WTC11 (cell line): ENCODE data around the gene PNMA6E.

Source experiments
- ESRRA ChIP-seq: sonication (generic); formaldehyde crosslinking; IDR thresholded peaks from 2 replicates; pipeline ENCODE4 v1.8.1; 2022; ENCODE audit warnings: mild to moderate bottlenecking, missing genetic modification reagents, borderline replicate concordance
- FOXK1 ChIP-seq: sonication (generic); formaldehyde crosslinking; IDR thresholded peaks from 2 replicates; pipeline ENCODE4 v1.8.0; 2022; ENCODE audit warnings: mild to moderate bottlenecking, moderate library complexity, missing genetic modification reagents
- KAT7 ChIP-seq: sonication (generic); formaldehyde crosslinking; IDR thresholded peaks from 2 replicates; pipeline ENCODE4 v1.8.1; 2023; ENCODE audit warnings: missing genetic modification reagents, mild to moderate bottlenecking, borderline replicate concordance
- TP53 ChIP-seq: sonication (generic); formaldehyde crosslinking; IDR thresholded peaks from 2 replicates; pipeline ENCODE4 v1.8.1; 2023; ENCODE audit warnings: mild to moderate bottlenecking, missing genetic modification reagents
- TF ChIP-seq, protein P1 (sequence below): fragments of 200-600 bp; IDR thresholded peaks from 2 replicates; pipeline ENCODE4 v1.8.0; 2022; ENCODE audit warnings: antibody characterized with exemption
- TF ChIP-seq, protein P2 (sequence below): sonication (generic); formaldehyde crosslinking; IDR thresholded peaks from 2 replicates; pipeline ENCODE4 v1.8.1; 2023; ENCODE audit warnings: mild to moderate bottlenecking, missing genetic modification reagents, moderate library complexity

DNA sequence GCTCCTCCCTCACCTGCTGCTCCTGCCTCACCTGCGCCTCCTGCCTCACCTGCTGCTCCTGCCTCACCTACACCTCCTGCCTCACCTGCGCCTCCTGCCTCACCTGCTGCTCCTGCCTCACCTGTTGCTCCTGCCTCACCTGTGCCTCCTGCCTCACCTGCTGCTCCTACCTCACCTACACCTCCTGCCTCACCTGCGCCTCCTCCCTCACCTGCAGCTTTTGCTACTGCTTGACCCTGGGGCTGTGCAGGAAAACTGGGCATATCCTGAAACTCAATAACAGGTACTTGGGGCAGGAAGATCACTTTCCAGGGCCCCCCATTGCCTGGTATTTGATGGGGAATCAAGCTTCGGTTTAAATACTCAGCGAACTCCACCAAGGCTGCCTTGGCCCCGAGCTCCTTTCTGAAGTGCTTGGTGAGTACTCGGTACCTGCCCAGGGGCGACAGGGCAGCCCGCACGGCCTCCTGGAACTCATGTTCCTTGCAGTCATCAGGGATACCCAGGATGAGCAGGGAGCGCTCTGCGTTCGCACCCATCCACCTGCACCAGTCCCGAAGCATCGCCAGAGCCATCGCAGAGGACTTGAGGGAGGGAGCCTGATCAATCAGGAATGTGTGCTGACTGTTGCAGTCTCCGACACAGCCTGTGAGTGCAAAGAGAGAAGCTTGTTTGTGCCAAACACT is 2.7 kb downstream of the PNMA6E start:
- TF ChIP-seq TP53 (CRISPR knock-in tag) (no peak), ESRRA (no peak), KAT7 (no peak), FOXK1 (no peak)
- TF ChIP-seq, protein P1, sequence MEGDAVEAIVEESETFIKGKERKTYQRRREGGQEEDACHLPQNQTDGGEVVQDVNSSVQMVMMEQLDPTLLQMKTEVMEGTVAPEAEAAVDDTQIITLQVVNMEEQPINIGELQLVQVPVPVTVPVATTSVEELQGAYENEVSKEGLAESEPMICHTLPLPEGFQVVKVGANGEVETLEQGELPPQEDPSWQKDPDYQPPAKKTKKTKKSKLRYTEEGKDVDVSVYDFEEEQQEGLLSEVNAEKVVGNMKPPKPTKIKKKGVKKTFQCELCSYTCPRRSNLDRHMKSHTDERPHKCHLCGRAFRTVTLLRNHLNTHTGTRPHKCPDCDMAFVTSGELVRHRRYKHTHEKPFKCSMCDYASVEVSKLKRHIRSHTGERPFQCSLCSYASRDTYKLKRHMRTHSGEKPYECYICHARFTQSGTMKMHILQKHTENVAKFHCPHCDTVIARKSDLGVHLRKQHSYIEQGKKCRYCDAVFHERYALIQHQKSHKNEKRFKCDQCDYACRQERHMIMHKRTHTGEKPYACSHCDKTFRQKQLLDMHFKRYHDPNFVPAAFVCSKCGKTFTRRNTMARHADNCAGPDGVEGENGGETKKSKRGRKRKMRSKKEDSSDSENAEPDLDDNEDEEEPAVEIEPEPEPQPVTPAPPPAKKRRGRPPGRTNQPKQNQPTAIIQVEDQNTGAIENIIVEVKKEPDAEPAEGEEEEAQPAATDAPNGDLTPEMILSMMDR, result no peak
- TF ChIP-seq, protein P2, sequence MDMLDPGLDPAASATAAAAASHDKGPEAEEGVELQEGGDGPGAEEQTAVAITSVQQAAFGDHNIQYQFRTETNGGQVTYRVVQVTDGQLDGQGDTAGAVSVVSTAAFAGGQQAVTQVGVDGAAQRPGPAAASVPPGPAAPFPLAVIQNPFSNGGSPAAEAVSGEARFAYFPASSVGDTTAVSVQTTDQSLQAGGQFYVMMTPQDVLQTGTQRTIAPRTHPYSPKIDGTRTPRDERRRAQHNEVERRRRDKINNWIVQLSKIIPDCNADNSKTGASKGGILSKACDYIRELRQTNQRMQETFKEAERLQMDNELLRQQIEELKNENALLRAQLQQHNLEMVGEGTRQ (CRISPR knock-in tag), result no peak
